GM12864 (cell line): Measurements from ENCODE around the gene FNDC1.

ENCODE experiments used
- DNase-seq: peaks from one replicate; pipeline ENCODE4 v3.0.0-alpha.2; 2011; ENCODE audit warnings: low read depth
- H3K4me3 ChIP-seq: 2 replicates; pipeline ENCODE4 v1.5.1; 2011; ENCODE audit warnings: mild to moderate bottlenecking, low read depth, low read length, control low read depth
- CTCF ChIP-seq: IDR thresholded peaks from 2 replicates; pipeline ENCODE4 v1.5.1; 2011; ENCODE audit warnings: low read depth, mild to moderate bottlenecking, moderate library complexity, low read length, control low read depth, inconsistent platforms; ENCODE audit errors: missing control alignments

Gene FNDC1

DNA sequence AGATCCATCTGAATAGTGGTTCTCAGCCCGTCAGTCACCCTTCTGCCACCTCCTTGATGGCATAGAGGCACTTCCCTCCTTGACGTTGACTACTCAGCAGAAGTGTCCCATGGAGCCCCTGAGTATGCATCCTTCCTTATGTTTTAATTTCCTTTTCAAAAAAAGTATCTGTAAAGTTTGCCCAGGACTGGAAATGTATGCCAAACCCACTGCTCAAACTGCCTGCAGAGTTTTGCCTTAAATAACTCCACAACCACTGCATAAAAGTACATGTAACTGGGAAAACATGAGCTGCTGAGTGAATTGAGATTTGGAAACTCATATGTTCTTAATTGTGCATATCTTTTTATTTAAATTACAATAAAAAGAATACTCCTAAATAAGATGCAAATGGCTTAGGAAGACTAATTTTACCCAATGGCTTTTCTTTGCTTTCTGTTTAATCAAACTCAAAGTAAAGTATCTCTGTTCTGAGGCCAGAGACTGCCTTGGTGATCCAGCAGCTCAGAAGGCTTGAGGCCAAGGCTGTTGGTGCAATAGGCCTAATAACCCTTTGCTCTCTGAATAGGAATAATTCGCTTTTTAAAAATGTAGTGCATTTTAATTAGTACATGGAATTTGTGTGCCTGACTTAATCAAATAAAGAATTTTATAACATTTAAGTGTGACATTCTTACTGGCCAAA lies 90.4 kb downstream of the FNDC1 start:
- no peak for DNase-seq
- TF ChIP-seq CTCF = no peak
- H3K4me3 ChIP-seq = no peak overlapping the region

DNA sequence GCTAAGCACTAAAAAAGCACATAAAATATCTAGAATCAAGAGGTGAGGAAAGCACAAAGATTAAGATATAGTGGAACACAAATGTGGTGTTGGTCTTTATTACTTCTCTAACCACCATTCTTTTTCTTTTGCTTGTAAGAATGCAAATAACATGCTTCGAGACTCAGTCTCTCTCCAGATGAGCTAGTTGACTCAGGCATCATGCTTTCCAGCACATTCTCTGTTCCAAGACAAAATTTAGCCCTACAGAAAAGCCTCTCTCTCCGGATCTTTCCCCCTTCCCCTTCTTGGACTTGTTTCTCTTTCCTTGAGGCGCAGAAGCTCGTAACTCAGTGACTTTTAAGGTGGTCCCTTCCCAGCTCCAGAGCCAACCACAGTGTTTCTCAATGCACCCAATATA lies 91.0 kb downstream of the FNDC1 start:
- TF ChIP-seq CTCF = no peak
- DNase-seq = no peak
- no peak overlapping the region for H3K4me3 ChIP-seq

GRCh38 chr6:159261995-159262394 lies 92.8 kb downstream of the FNDC1 start:
- no peak for DNase-seq
- no peak for TF ChIP-seq CTCF
- no peak overlapping the region for H3K4me3 ChIP-seq

DNA sequence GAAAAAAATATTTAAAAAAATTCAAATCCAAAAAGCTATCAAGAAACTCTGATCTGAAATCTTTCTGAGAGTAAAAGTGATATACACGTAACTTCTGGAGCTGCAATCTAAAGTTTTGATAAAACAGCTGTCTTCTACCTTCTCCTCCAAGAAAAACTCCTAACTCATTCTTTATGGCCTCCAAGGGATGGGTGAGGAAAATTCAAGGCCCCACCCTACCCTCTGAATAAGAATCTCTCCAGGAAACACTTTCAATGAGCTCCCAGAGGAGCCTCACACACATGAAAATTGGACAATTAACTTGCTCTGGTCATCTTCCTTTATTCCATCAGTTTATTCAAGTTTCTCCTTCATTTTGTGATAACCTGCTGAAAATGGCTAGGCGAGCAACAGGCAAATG lies 93.4 kb downstream of the FNDC1 start:
- no peak overlapping the region for H3K4me3 ChIP-seq
- no peak for TF ChIP-seq CTCF
- DNase-seq = no peak

GRCh38 chr6:159267165-159267564 lies 98.0 kb downstream of the FNDC1 start:
- no peak overlapping the region for H3K4me3 ChIP-seq
- DNase-seq = no peak
- TF ChIP-seq CTCF = no peak

- no peak for TF ChIP-seq CTCF
- H3K4me3 ChIP-seq = no peak overlapping the region
- no peak for DNase-seq
Observed at GRCh38 chr6:159268511-159268910, 99.3 kb downstream of the FNDC1 start.

- no peak for TF ChIP-seq CTCF
- no peak for DNase-seq
- no peak overlapping the region for H3K4me3 ChIP-seq
Observed at GRCh38 chr6:159271257-159271656, 102.1 kb downstream of the FNDC1 start.
